CD4-positive, alpha-beta memory T cell (primary cell): ENCODE measurements around the gene PLA2G12B. TPM values are rescaled to one million over a fixed set of nuclear protein-coding genes. Genes with fewer than 3 reads are reported as not detected.

Experiments
- CTCF ChIA-PET: fragments of 350-600 bp; sonication (Branson Sonifier 250); formaldehyde crosslinking; loops from one replicate; lab custom pipeline; 2021; ENCODE audit warnings: inconsistent platforms; ENCODE audit not compliant: partially characterized antibody; lab: Charles Lee
- POLR2A ChIA-PET: fragments of 350-600 bp; sonication (Branson Sonifier 250); formaldehyde crosslinking; loops from one replicate; lab custom pipeline; 2021; ENCODE audit not compliant: partially characterized antibody; lab: Charles Lee
- DNase-seq, 5 donors: peaks; one replicate each; pipeline versions ENCODE4 v3.0.0 to v3.0.0-alpha.2; 2020 to 2022; ENCODE audit warnings: mixed read lengths in 1 of 5
- H3K27ac ChIP-seq: one replicate; pipeline ENCODE4 v1.7.0; 2013; ENCODE audit warnings: low read depth, low read length
- H3K27me3 ChIP-seq: 2 replicates; pipeline ENCODE4 v1.7.0; 2013; ENCODE audit warnings: mild to moderate bottlenecking, low read length, moderate library complexity; ENCODE audit not compliant: insufficient read depth
- H3K36me3 ChIP-seq: 2 replicates; pipeline ENCODE4 v1.7.0; 2013; ENCODE audit warnings: mild to moderate bottlenecking, low read length, moderate library complexity; ENCODE audit not compliant: insufficient read depth
- H3K4me1 ChIP-seq: 2 replicates; pipeline ENCODE4 v1.7.0; 2013; ENCODE audit warnings: mild to moderate bottlenecking, low read length, moderate library complexity; ENCODE audit not compliant: insufficient read depth
- H3K4me3 ChIP-seq, 2 donors: one replicate each; pipeline ENCODE4 v1.7.0; 2013; ENCODE audit warnings: low read length in 2 of 2, mild to moderate bottlenecking in 1 of 2
- H3K9me3 ChIP-seq, 2 donors: one replicate each; pipeline ENCODE4 v1.7.0; 2013; ENCODE audit warnings: low read length in 2 of 2, control low read depth in 1 of 2; ENCODE audit not compliant: control insufficient read depth in 1 of 2
- H3K27ac Mint-ChIP-seq, 7 donors: one replicate each; pipeline ENCODE4 v1.8.0; 2020 to 2021; ENCODE audit warnings: mixed read lengths in 7 of 7, mild to moderate bottlenecking in 6 of 7, inconsistent platforms in 3 of 7, moderate library complexity in 3 of 7
- H3K27me3 Mint-ChIP-seq, 2 donors: one replicate each; pipeline ENCODE4 v1.8.0; 2020 to 2021; ENCODE audit warnings: mixed read lengths in 2 of 2
- H3K36me3 Mint-ChIP-seq, 2 donors: one replicate each; pipeline ENCODE4 v1.8.0; 2020 to 2021; ENCODE audit warnings: mixed read lengths in 2 of 2, inconsistent platforms in 1 of 2, mild to moderate bottlenecking in 1 of 2
- H3K4me1 Mint-ChIP-seq, 4 donors: one replicate each; pipeline ENCODE4 v1.8.0; 2020 to 2021; ENCODE audit warnings: mixed read lengths in 4 of 4, mild to moderate bottlenecking in 1 of 4
- H3K4me3 Mint-ChIP-seq, 8 donors: one replicate each; pipeline ENCODE4 v1.8.0; 2020 to 2021; ENCODE audit warnings: mixed read lengths in 8 of 8, mild to moderate bottlenecking in 7 of 8, moderate library complexity in 6 of 8, inconsistent platforms in 3 of 8
- H3K9me3 Mint-ChIP-seq, 8 donors: one replicate each; pipeline ENCODE4 v1.8.0; 2020 to 2021; ENCODE audit warnings: mixed read lengths in 8 of 8, mild to moderate bottlenecking in 5 of 8, inconsistent platforms in 3 of 8, moderate library complexity in 1 of 8
- intact Hi-C: fragments of 100-400 bp; cut with micrococcal nuclease; formaldehyde crosslinking; loops from one replicate; pipeline ENCODE4 v1.15.1; 2023
- polyA plus RNA-seq, 2 donors: library from polyadenylated mRNA; unstranded; fragments of 300-500 nt; fragmentation: Illumina TruSeq; gene quantifications; one replicate each; pipeline ENCODE4 v1.2.3, GENCODE V29; 2021
- total RNA-seq, 2 experiments: library from RNA; stranded (reverse); gene quantifications; one replicate each; pipeline ENCODE4 v1.2.3, GENCODE V29; 2021

Gene PLA2G12B
- total and polyA plus RNA-seq, 4 experiments from 2014 or later: not detected

DNA sequence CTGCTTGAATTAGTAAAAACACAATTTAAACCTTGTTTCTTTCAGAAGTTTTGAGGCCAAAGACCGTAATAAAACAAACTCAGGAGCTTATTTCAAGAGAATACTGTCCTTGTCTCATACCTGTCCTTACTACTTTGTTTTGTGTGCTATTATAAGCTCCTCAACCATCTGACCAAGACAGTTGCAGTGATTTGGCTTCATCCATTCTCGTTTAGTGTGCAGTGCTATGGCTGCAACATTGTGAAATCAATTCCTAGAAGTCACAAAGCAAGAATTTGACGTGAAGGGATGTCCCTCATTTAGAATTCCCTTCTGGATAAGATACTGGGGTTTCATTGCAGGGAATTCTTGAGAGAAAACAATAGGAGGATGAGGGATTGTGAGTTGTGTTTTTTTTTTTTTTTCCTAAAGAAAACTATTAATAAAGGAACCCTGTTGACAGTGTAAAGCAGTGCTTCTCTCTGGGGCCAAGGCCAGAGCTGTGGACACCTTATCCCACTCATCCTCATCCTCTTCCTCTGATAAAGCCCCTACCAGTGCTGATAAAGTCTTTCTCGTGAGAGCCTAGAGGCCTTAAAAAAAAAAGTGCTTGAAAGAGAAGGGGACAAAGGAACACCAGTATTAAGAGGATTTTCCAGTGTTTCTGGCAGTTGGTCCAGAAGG, 61.3 kb downstream of the PLA2G12B start, which contains the start of gene OIT3:
OIT3 (plus strand) TSS at position 604 of the 663 bp plus-strand sequence. CDS start 60 bp downstream, outside the sequence.
- POLR2A ChIA-PET: no interaction called here

DNA sequence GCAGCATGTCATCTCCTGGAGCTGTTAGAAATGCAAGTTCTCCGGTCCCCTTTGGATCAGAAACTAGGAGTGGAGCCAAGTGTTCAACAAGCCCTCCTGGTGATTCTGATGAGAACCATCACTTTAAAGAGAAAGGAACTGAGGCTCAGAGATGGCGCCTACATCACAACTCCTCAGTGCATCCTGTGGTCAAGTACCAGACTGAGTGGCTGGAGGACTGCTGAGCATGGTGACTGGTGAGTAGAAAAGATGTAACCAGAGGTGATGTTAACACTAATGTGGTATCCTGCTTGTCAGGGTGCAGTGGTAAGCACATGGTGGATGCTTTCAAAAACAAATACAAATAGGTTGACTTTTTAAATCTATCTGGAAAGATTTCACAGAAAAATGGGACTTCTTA, 64.5 kb downstream of the PLA2G12B start:
- Mint-ChIP-seq H3K36me3 (peaks cover 17 to 22% of the 10 kb centered on the region in 2 donors), H3K27me3 (peaks cover 4 to 6% of the 10 kb centered on the region in 2 donors), H3K9me3 (no peaks in the 10 kb centered on the region), H3K4me1 (peaks cover 8 to 13% (median 11%) of the 10 kb centered on the region in 4 donors), H3K27ac (no peak overlapping the region), H3K4me3 (no peak overlapping the region)
- Histone ChIP-seq H3K27me3 (no peaks in the 10 kb centered on the region), H3K4me1 (no peaks in the 10 kb centered on the region), H3K36me3 (no peaks in the 10 kb centered on the region), H3K27ac (no peak overlapping the region), H3K4me3 (no peak overlapping the region), H3K9me3 (no peaks in the 10 kb centered on the region)
- POLR2A ChIA-PET: no interaction called here
- intact Hi-C loops: no loop called here
- CTCF ChIA-PET: no interaction called here
- no peak for DNase-seq

More for the DNA sequence above, 61.3 kb downstream of the PLA2G12B start, which contains the start of gene OIT3:
- CTCF ChIA-PET: no interaction called here
- Histone ChIP-seq H3K4me3 (no peak within 1 kb of the TSS), H3K27ac (no peak within 1 kb of the TSS), H3K4me1 (no peaks in the 10 kb centered on the region), H3K36me3 (no peaks in the 10 kb centered on the region), H3K27me3 (no peaks in the 10 kb centered on the region), H3K9me3 (no peaks in the 10 kb centered on the region)
- H3K27ac Mint-ChIP-seq: no peak within 1 kb of the TSS
- peaks cover 11% of the 10 kb centered on the region in 2 donors for H3K27me3 Mint-ChIP-seq
- H3K4me3 Mint-ChIP-seq: no peak within 1 kb of the TSS
- intact Hi-C loops: no loop called here
- no peaks in the 10 kb centered on the region for H3K9me3 Mint-ChIP-seq
- peaks cover 7% of the 10 kb centered on the region in 2 donors for H3K36me3 Mint-ChIP-seq
- no peak for DNase-seq
- H3K4me1 Mint-ChIP-seq: peaks cover 1 to 4% (median 3%) of the 10 kb centered on the region in 4 donors

DNA sequence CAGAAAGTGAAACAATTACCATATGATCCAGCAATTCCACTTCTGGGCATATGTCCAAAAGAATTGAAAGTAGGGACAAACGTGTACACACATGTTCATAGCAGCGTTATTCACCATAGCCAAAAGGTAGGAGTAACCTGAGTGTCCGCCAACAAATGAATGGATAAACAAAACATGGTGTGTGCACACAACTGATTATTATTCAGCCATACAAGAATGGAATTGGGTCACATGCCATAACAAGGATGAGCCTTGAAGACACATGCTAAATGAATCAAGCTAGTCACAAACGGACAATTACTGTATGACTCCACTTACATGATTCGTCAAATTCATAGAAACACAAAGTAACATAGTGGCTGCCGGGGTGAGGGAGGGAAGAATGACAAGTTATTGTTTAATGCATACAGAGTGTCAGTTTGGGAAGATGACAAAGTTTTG, 65.2 kb downstream of the PLA2G12B start:
- ChIA-PET POLR2A (no interaction called here), CTCF (no interaction called here)
- DNase-seq: no peak
- Mint-ChIP-seq H3K4me1 (peaks cover 8 to 13% (median 11%) of the 10 kb centered on the region in 4 donors), H3K27ac (peak overlapping the region in 1 of 7 donors; percentile 2), H3K4me3 (no peak overlapping the region), H3K9me3 (no peaks in the 10 kb centered on the region), H3K36me3 (peaks cover 21 to 24% of the 10 kb centered on the region in 2 donors), H3K27me3 (peaks cover 1 to 3% of the 10 kb centered on the region in 2 donors)
- intact Hi-C loops: no loop called here
- Histone ChIP-seq H3K36me3 (no peaks in the 10 kb centered on the region), H3K9me3 (no peaks in the 10 kb centered on the region), H3K4me1 (no peaks in the 10 kb centered on the region), H3K27ac (no peak overlapping the region), H3K27me3 (no peaks in the 10 kb centered on the region), H3K4me3 (no peak overlapping the region)

GRCh38 chr10:72888151-72888638, 66.4 kb downstream of the PLA2G12B start:
- Histone ChIP-seq H3K9me3 (no peaks in the 10 kb centered on the region), H3K27me3 (no peaks in the 10 kb centered on the region), H3K27ac (no peak overlapping the region), H3K36me3 (no peaks in the 10 kb centered on the region), H3K4me1 (no peaks in the 10 kb centered on the region), H3K4me3 (no peak overlapping the region)
- intact Hi-C loops: no loop called here
- Mint-ChIP-seq H3K4me3 (no peak overlapping the region), H3K4me1 (peaks cover 8 to 13% (median 11%) of the 10 kb centered on the region in 4 donors), H3K27me3 (peaks cover 0 to under 1% of the 10 kb centered on the region in 2 donors), H3K27ac (peak overlapping the region in 2 of 7 donors; percentile 30 to 51), H3K36me3 (peaks cover 29 to 30% of the 10 kb centered on the region in 2 donors), H3K9me3 (peaks cover 0 to under 1% (median 0%) of the 10 kb centered on the region in 8 donors)
- CTCF ChIA-PET: no interaction called here
- POLR2A ChIA-PET: no interaction called here
- no peak for DNase-seq

- Mint-ChIP-seq H3K4me3 (peak overlapping the region in 2 of 8 donors; percentile 10 to 26), H3K4me1 (peaks cover 8 to 13% (median 11%) of the 10 kb centered on the region in 4 donors), H3K36me3 (peaks cover 34 to 41% of the 10 kb centered on the region in 2 donors), H3K27ac (peak overlapping the region in 1 of 7 donors; percentile 59), H3K27me3 (no peaks in the 10 kb centered on the region), H3K9me3 (peaks cover 0 to 4% (median under 1%) of the 10 kb centered on the region in 8 donors)
- H3K27ac ChIP-seq: no peak overlapping the region
- ChIA-PET POLR2A (no interaction called here), CTCF (no interaction called here)
- H3K9me3 ChIP-seq: no peaks in the 10 kb centered on the region
- H3K27me3 ChIP-seq: no peaks in the 10 kb centered on the region
- no peak overlapping the region for H3K4me3 ChIP-seq
- H3K4me1 ChIP-seq: no peaks in the 10 kb centered on the region
- no peak for DNase-seq
- intact Hi-C loops: no loop called here
- no peaks in the 10 kb centered on the region for H3K36me3 ChIP-seq
Observed at GRCh38 chr10:72887043-72887442, 67.6 kb downstream of the PLA2G12B start.

DNA sequence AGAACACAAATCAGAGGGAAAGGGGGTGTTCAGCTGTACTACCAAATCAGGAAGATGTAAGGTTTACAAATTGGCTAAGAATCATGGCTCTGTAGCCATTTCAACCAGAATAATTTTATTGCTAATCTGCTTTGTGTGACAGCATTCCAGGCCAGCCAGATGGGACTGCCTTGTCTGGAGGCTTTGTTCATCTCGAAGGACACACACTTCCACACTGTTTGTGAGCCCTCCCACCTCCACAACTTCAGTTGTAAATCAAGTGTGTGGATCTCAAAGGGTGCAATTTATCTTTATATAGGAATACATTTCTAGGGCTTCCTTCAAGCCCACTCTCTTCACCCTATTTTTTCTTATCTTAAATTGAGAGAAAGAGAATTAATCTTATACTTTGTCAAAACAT, 68.0 kb downstream of the PLA2G12B start:
- POLR2A ChIA-PET: no interaction called here
- H3K4me1 Mint-ChIP-seq: peaks cover 8 to 13% (median 11%) of the 10 kb centered on the region in 4 donors
- no peak overlapping the region for H3K27ac ChIP-seq
- H3K27me3 ChIP-seq: no peaks in the 10 kb centered on the region
- H3K27ac Mint-ChIP-seq: no peak overlapping the region
- no peaks in the 10 kb centered on the region for H3K9me3 ChIP-seq
- H3K27me3 Mint-ChIP-seq: no peaks in the 10 kb centered on the region
- intact Hi-C loops: no loop called here
- no peaks in the 10 kb centered on the region for H3K4me1 ChIP-seq
- CTCF ChIA-PET: no interaction called here
- DNase-seq: no peak
- no peaks in the 10 kb centered on the region for H3K36me3 ChIP-seq
- H3K4me3 Mint-ChIP-seq: peak overlapping the region in 1 of 8 donors; percentile 22
- peaks cover 0 to 8% (median 4%) of the 10 kb centered on the region in 8 donors for H3K9me3 Mint-ChIP-seq
- peaks cover 38 to 45% of the 10 kb centered on the region in 2 donors for H3K36me3 Mint-ChIP-seq
- H3K4me3 ChIP-seq: no peak overlapping the region

GRCh38 chr10:72885953-72886352, 68.7 kb downstream of the PLA2G12B start:
- Histone ChIP-seq H3K27ac (no peak overlapping the region), H3K4me1 (no peaks in the 10 kb centered on the region), H3K9me3 (no peaks in the 10 kb centered on the region), H3K4me3 (no peak overlapping the region), H3K27me3 (no peaks in the 10 kb centered on the region), H3K36me3 (no peaks in the 10 kb centered on the region)
- Mint-ChIP-seq H3K27me3 (no peaks in the 10 kb centered on the region), H3K36me3 (peaks cover 42 to 51% of the 10 kb centered on the region in 2 donors), H3K9me3 (peaks cover 0 to 13% (median 4%) of the 10 kb centered on the region in 8 donors), H3K4me3 (no peak overlapping the region), H3K4me1 (peaks cover 8 to 13% (median 11%) of the 10 kb centered on the region in 4 donors), H3K27ac (no peak overlapping the region)
- intact Hi-C loops: no loop called here
- ChIA-PET POLR2A (no interaction called here), CTCF (no interaction called here)
- DNase-seq: no peak
